ENCODE measurements around the gene MAN1C1. TPM values are rescaled to one million over a fixed set of nuclear protein-coding genes. Genes with fewer than 3 reads are reported as not detected.

The MAN1C1 gene
- total RNA-seq, 1 experiment from 2014 or later: 9.3 TPM

GRCh38 chr1:25754470-25755181 is 138.0 kb downstream of the MAN1C1 start:
- no peaks in the 10 kb centered on the region for H3K27me3 ChIP-seq (ENCODE audit: insufficient read depth, low read length)
- no peak overlapping the region for H4K5ac ChIP-seq (ENCODE audit: insufficient read length, low read depth, low read length)
- H3K36me3 Mint-ChIP-seq (ENCODE audit: insufficient read depth in 1 of 3, low read depth in 3 of 3): no peaks in the 10 kb centered on the region; a peak in 1 of 7 replicates
- peaks cover 6% of the 10 kb centered on the region for H3K27me3 Mint-ChIP-seq (ENCODE audit: low read depth)
- no peak overlapping the region for H3K18ac ChIP-seq (ENCODE audit: insufficient read length, low read depth, low read length)
- H3K9me3 ChIP-seq (ENCODE audit: control insufficient read depth, low read depth, low read length): no peaks in the 10 kb centered on the region
- no peak; the same call in 2 of the 3 replicates for TF ChIP-seq CTCF (conservative IDR thresholded peaks at IDR 0.05)
- H2BK5ac ChIP-seq (ENCODE audit: insufficient read length, low read length): no peak overlapping the region
- no peak overlapping the region for H4K8ac ChIP-seq (replicated peaks; ENCODE audit: insufficient read length, low read depth, low read length)
- WGBS (ENCODE audit: extremely low coverage, insufficient read length, low lambda C conversion rate): no CpG with 5 or more reads among the region's 17 CpGs
- DNase-seq: no peak
- no peak overlapping the region for H3K14ac ChIP-seq (ENCODE audit: insufficient read depth, low read length)
- no peaks in the 10 kb centered on the region for H3K79me2 ChIP-seq (ENCODE audit: insufficient read depth, low read length)
- H2BK15ac ChIP-seq (ENCODE audit: low read depth, low read length): no peak overlapping the region
- no peak overlapping the region for H2AK5ac ChIP-seq (ENCODE audit: insufficient read length, low read length)
- no peak overlapping the region for H3T11ph ChIP-seq (ENCODE audit: low read length)
- H4K20me1 ChIP-seq (ENCODE audit: control insufficient read depth, insufficient read depth, insufficient read length): no peaks in the 10 kb centered on the region
- no peak overlapping the region for H2BK120ac ChIP-seq (ENCODE audit: low read depth, low read length, poor library complexity, severe bottlenecking)
- H4K91ac ChIP-seq (ENCODE audit: insufficient read length, low read depth, low read length): no peak overlapping the region
- no peak overlapping the region; a peak in 1 of 5 replicates for H3K4me3 Mint-ChIP-seq
- H3K4ac ChIP-seq (ENCODE audit: low read depth, low read length): no peak overlapping the region
- no peak overlapping the region for H3K4me2 ChIP-seq (ENCODE audit: insufficient read depth, insufficient read length, low read length)
- H3K27ac Mint-ChIP-seq: no peak overlapping the region; a peak in 1 of 7 replicates
- no peaks in the 10 kb centered on the region for H3K4me1 ChIP-seq (ENCODE audit: insufficient read depth, low read length)
- H2AFZ ChIP-seq (ENCODE audit: low read length): no peak overlapping the region
- H2BK12ac ChIP-seq (ENCODE audit: insufficient read length, low read depth, low read length): no peak overlapping the region
- H3K4me1 Mint-ChIP-seq: peaks cover 31 to 44% of the 10 kb centered on the region in 2 experiments
- H2BK20ac ChIP-seq (ENCODE audit: low read depth, low read length, poor library complexity, severe bottlenecking): no peak overlapping the region
- no peaks in the 10 kb centered on the region for H3K23me2 ChIP-seq (ENCODE audit: insufficient read length, low read depth, low read length, poor library complexity, severe bottlenecking)
- H3K79me1 ChIP-seq (ENCODE audit: insufficient read depth, low read depth, low read length, poor library complexity, severe bottlenecking): no peaks in the 10 kb centered on the region
- no peak overlapping the region for H3K27ac ChIP-seq (ENCODE audit: insufficient read length, low read depth, low read length)
- no peak overlapping the region for H3K9ac ChIP-seq (ENCODE audit: extremely low read depth, insufficient read length, low read length)
- no peak overlapping the region for H3K56ac ChIP-seq (ENCODE audit: insufficient read length, low read depth, low read length)
- H3K23ac ChIP-seq (ENCODE audit: insufficient read length, low read depth, low read length): no peak overlapping the region
- no peaks in the 10 kb centered on the region for H3K9me3 Mint-ChIP-seq
